AG04449 (cell line): ENCODE data around the gene ESRP2.

Experiments used
- CTCF ChIA-PET: fragments of 350-600 bp; formaldehyde crosslinking; extraction: SDS; loops from one replicate; lab custom pipeline; 2021; ENCODE audit warnings: antibody characterized with exemption; lab: Yijun Ruan, JAX
- POLR2A ChIA-PET: fragments of 400-600, 350-600 bp; formaldehyde crosslinking; extraction: SDS; loops from one replicate; lab custom pipeline; 2020; ENCODE audit warnings: antibody characterized with exemption, inconsistent platforms; lab: Yijun Ruan, JAX
- DNase-seq: peaks from one replicate; pipeline ENCODE4 v3.0.0-alpha.2; 2010; ENCODE audit warnings: low read depth, low spot score
- H3K4me3 ChIP-seq: 2 replicates; pipeline ENCODE4 v1.5.1; 2011; ENCODE audit warnings: low read depth, mild to moderate bottlenecking, control low read depth, low read length
- CTCF ChIP-seq: IDR thresholded peaks from one replicate; pipeline ENCODE4 v1.5.1; 2011; ENCODE audit warnings: mild to moderate bottlenecking, moderate library complexity, low read length, control low read depth, inconsistent platforms; ENCODE audit not compliant: insufficient read depth; ENCODE audit errors: missing control alignments

The ESRP2 gene

GRCh38 chr16:68179855-68180254 lies 56.1 kb downstream of the ESRP2 start:
- DNase-seq, result no peak
- no peak overlapping the region for H3K4me3 ChIP-seq
- CTCF ChIA-PET, result interaction anchor here (1.1 to 3.1 kb wide), 2 partner anchors 48 to 86 kb away, joined by 4 to 12 read pairs; no protein-coding TSS in a partner anchor
- POLR2A ChIA-PET, result no interaction called here
- TF ChIP-seq CTCF, result no peak

- POLR2A ChIA-PET, result no interaction called here
- CTCF ChIA-PET, result interaction anchor here (0.9 to 3.1 kb wide), 5 partner anchors 12 to 85 kb away, joined by 3 to 12 read pairs (median 4); no protein-coding TSS in a partner anchor
These were observed 56.6 kb downstream of the ESRP2 start for GRCh38 chr16:68179196-68179795.

More at GRCh38 chr16:68179196-68179795, 56.6 kb downstream of the ESRP2 start:
- TF ChIP-seq CTCF, result no peak
- no peak for DNase-seq
- no peak overlapping the region for H3K4me3 ChIP-seq
